Cardiac fibroblast (primary cell): ENCODE data around the gene TARBP1.
"Not testable (repeated sequence)": the region's sequence is repeated elsewhere in the genome, so short reads cannot be mapped to it uniquely, and the experiment has no call there.

Experiments used
- DNase-seq, 2 donors: peaks; one replicate each; pipeline versions ENCODE4 v3.0.0 to v3.0.0-alpha.2; 2010; ENCODE audit warnings: low read depth in 2 of 2
- H3K4me3 ChIP-seq, 2 donors: replicated peaks in 1 of 2; 1 replicate in 1 of 2; 2 replicates in 1 of 2; pipeline ENCODE4 v1.5.1; 2011; ENCODE audit warnings: low read depth in 2 of 2, low read length in 2 of 2, mild to moderate bottlenecking in 2 of 2, moderate library complexity in 1 of 2
- TF ChIP-seq, protein P1 (sequence below): IDR thresholded peaks from one replicate; pipeline ENCODE4 v1.5.1; 2011; ENCODE audit warnings: low read depth, mild to moderate bottlenecking, low read length, inconsistent platforms

Gene TARBP1

DNA sequence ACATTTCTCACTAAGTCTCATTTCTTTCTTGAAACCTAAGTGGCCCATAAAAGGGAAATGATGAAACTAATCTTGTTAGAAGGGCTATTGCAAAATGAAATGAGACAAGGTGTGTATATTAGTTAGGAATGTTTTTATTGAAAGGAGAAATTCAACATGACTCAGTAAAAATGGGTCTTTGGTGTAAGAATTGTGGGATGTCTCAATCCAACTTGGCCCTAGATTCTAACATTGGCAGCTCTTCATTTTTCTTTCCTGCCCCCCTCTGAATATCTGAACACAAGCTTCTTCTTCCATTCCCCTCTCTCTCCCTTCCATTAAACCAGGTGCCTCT, 26.8 kb upstream of the TARBP1 start:
- TF ChIP-seq, protein P1, sequence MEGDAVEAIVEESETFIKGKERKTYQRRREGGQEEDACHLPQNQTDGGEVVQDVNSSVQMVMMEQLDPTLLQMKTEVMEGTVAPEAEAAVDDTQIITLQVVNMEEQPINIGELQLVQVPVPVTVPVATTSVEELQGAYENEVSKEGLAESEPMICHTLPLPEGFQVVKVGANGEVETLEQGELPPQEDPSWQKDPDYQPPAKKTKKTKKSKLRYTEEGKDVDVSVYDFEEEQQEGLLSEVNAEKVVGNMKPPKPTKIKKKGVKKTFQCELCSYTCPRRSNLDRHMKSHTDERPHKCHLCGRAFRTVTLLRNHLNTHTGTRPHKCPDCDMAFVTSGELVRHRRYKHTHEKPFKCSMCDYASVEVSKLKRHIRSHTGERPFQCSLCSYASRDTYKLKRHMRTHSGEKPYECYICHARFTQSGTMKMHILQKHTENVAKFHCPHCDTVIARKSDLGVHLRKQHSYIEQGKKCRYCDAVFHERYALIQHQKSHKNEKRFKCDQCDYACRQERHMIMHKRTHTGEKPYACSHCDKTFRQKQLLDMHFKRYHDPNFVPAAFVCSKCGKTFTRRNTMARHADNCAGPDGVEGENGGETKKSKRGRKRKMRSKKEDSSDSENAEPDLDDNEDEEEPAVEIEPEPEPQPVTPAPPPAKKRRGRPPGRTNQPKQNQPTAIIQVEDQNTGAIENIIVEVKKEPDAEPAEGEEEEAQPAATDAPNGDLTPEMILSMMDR: no peak
- no peak overlapping the region for H3K4me3 ChIP-seq
- DNase-seq: peak; percentile 76 to 93

DNA sequence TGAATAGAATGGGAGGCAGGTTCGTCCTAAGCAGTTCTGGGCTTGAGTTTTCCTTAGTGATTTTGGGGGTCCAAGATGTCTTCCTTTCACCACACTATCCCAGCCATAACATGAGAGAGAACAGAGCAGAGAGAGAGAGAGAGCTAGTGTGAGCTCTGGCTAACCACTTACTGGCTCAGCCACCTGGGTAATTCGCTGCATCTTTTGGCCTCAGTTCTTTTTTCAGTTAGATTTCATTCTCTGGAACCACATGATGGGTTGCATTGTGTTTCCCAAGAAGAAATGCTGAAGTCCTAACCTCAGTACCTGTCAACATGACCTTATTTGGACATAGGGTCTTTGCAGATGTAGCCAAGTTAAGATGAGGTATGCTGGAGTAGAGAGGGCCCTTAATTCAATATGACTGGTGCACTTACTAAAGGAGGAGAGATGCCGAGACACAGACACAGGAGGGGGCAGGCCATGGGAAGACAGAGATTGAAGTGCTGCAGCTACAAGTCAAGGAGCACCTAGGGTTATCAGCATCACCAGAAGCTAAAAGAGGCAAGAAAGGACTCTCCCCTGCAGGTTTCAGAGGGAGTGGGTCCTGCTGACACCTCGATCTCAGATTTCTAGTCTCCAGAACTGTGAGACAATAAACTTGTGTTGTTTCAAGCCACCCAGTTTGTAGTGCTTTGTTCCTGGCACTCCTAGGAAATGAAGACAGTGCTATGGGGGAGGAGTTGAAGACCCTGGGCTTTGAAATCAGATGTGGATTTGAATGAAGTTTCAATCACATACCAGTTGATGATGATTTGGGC, 26.2 kb upstream of the TARBP1 start:
- DNase-seq: no peak
- TF ChIP-seq, protein P1: no peak
- H3K4me3 ChIP-seq: no peak overlapping the region

DNA sequence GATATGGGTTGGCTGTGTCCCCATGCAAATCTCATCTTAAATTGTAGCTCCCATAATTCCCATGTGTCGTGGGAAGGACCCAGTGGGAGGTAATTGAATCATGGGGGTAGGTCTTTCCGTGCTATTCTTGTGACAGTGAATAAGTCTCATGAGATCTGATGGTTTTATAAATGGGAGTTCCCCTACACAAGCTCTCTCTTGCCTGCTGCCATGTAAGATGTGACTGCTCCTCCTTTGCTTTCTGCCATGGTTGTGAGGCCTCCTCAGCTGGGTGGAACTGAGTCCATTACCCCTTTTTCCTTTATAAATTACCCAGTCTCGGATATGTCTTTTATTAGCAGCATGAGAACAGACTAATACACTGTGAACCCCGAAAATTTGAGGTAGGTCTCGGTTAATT, 25.3 kb upstream of the TARBP1 start:
- not testable (repeated sequence) for DNase-seq, H3K4me3 ChIP-seq

DNA sequence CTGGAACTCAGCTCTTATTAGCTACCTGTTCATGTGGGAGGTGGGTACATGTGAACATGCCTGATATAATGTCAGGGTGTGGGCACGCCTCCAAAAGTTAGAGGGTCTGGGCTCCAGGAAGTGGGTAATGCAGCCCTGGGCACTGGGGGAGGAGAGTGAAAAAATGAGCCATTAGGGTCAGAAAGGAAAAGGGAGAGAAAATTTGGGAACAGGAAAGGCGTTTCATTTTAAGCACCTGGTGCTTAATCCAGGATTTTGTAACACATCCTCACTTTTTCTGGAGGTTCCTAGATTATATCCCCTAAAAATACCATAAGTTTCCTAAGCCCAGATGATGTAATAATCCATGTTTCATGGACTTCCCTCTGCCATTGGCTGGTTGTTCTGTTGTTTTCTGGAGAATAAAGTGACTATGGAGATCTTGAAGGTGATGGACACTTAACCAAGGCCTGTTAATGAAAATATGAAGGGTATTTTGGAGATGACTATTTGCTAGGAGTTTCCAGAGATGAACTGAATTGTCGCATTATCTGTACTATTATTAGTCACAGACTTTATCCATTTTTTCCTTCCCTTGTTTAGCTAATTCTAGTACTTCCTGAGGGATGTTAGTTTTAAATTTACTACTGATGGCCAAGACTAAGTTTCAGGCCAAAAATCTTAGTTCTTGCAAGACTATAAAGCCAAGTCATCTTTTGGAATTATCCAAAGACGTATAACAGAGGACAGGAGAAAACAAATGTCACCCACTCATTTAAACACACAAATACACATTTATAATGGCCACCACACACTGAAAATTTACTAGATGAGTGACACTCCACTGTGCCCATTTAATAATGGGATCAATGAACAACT, 24.4 kb upstream of the TARBP1 start:
- TF ChIP-seq, protein P1: no peak
- DNase-seq: peak; percentile 29 to 35
- no peak overlapping the region for H3K4me3 ChIP-seq

DNA sequence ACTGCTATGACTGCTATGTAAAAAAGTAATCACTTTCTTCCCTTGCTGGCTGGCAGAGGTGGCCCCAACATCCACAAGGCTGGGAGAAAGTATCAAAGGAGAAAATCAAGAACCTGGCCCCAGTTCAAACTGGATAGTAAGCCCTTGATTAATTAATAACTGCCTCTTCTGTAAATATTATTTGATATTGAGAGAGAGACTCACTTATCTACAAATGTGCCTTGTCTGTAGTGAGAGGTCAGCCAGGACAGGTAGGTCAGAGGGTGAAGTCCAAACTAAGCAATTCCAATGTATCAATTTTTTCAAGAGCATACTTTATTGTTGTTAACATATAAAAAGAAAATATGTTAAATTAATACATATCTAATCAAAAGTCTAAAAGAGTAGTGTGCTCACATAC, 23.8 kb upstream of the TARBP1 start:
- DNase-seq: no peak
- TF ChIP-seq, protein P1: no peak
- H3K4me3 ChIP-seq: no peak overlapping the region

DNA sequence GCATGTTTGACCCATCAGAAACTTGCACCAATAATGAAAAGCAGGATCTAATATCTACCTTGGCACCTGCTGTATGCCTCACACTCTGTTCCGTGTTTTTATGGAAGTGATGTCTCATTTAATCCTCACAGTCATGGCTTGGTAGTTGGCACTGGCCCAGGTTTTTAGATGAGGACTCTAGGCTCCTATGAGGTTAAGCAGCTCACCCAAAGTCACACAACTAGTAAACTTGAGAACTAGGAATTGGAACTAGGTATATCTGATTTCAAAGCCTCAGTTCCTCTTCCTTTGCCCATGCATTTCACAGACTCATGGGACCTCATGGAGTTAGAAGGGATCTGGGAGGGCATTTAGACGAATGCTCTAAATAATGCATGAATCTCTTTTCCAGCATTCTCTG, 21.3 kb upstream of the TARBP1 start:
- TF ChIP-seq, protein P1: no peak
- DNase-seq: peak; percentile 25 to 60
- H3K4me3 ChIP-seq: no peak overlapping the region

DNA sequence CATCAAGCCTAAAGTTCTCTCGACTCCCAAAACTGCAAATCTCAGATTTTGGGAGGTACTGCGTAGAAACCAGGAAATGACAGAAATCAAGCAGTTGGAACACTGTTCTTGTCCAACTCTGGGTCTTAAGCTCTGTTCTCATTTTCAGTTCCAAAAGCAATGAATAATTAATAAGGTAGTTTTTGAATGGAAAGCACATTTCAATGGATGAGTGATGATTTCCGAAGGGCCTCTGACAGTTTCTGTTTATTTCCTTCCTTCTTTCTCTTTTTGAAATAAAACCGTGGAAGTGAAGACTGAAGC, 20.9 kb upstream of the TARBP1 start:
- TF ChIP-seq, protein P1: no peak
- no peak for DNase-seq
- no peak overlapping the region for H3K4me3 ChIP-seq
